HG02884 (cell line): ENCODE measurements around the gene COL6A5.
"Not testable (repeated sequence)": the region's sequence is repeated elsewhere in the genome, so short reads cannot be mapped to it uniquely, and the experiment has no call there.

Experiments used
- ATAC-seq: cut with Tn5 transposase; IDR thresholded peaks from one replicate; pipeline ENCODE4 v1.9.1; 2021; ENCODE audit warnings: mild to moderate bottlenecking, moderate library complexity; ENCODE audit not compliant: unreplicated experiment

The COL6A5 gene

GRCh38 chr3:130433306-130433705 lies 87.8 kb downstream of the COL6A5 start:
- ATAC-seq, result no peak

- ATAC-seq, result no peak
Observed at GRCh38 chr3:130442284-130442683, 96.8 kb downstream of the COL6A5 start.

- ATAC-seq, result not testable (repeated sequence)
Observed at GRCh38 chr3:130446840-130447239, 101.4 kb downstream of the COL6A5 start.

- ATAC-seq, result not testable (repeated sequence)
Observed at GRCh38 chr3:130448155-130448554, 102.7 kb downstream of the COL6A5 start.

- ATAC-seq, result no peak
Observed at GRCh38 chr3:130456540-130456939, 111.1 kb downstream of the COL6A5 start.

GRCh38 chr3:130457671-130458070 lies 112.2 kb downstream of the COL6A5 start:
- no peak for ATAC-seq

GRCh38 chr3:130459944-130460343 lies 114.5 kb downstream of the COL6A5 start:
- ATAC-seq, result no peak

GRCh38 chr3:130462089-130462488 lies 116.6 kb downstream of the COL6A5 start:
- no peak for ATAC-seq

- no peak for ATAC-seq
Observed at GRCh38 chr3:130463221-130463620, 117.7 kb downstream of the COL6A5 start.

GRCh38 chr3:130465521-130465920 lies 120.0 kb downstream of the COL6A5 start:
- no peak for ATAC-seq

GRCh38 chr3:130468311-130468710 lies 122.8 kb downstream of the COL6A5 start:
- ATAC-seq, result no peak

- no peak for ATAC-seq
Observed at GRCh38 chr3:130470126-130470525, 124.7 kb downstream of the COL6A5 start.

GRCh38 chr3:130473416-130473815 lies 127.9 kb downstream of the COL6A5 start:
- ATAC-seq, result no peak

- ATAC-seq, result no peak
Observed at GRCh38 chr3:130480736-130481135, 135.3 kb downstream of the COL6A5 start.

GRCh38 chr3:130488288-130488687 lies 142.8 kb downstream of the COL6A5 start:
- no peak for ATAC-seq

- no peak for ATAC-seq
Observed at GRCh38 chr3:130488769-130489450, 143.4 kb downstream of the COL6A5 start.

GRCh38 chr3:130490241-130490640 lies 144.8 kb downstream of the COL6A5 start:
- no peak for ATAC-seq

GRCh38 chr3:130491431-130491830 lies 146.0 kb downstream of the COL6A5 start:
- ATAC-seq, result no peak

- no peak for ATAC-seq
Observed at GRCh38 chr3:130504701-130505100, 159.2 kb downstream of the COL6A5 start.

GRCh38 chr3:130506031-130506430 lies 160.6 kb downstream of the COL6A5 start:
- ATAC-seq, result no peak

GRCh38 chr3:130507746-130508145 lies 162.3 kb downstream of the COL6A5 start:
- ATAC-seq, result no peak

- no peak for ATAC-seq
Observed at GRCh38 chr3:130509008-130509407, 163.5 kb downstream of the COL6A5 start.

GRCh38 chr3:130514681-130515080 lies 169.2 kb downstream of the COL6A5 start:
- ATAC-seq, result no peak
